WI38 (cell line): Measurements from ENCODE around the gene LIMK2.

Experiments used
- H3K4me3 ChIP-seq: 2 replicates; pipeline ENCODE4 v1.5.1; 2011; ENCODE audit warnings: low read depth, mild to moderate bottlenecking, control low read depth, low read length
- CTCF ChIP-seq: IDR thresholded peaks from 2 replicates; pipeline ENCODE4 v1.5.1; 2012; ENCODE audit warnings: low read depth, mild to moderate bottlenecking, control low read depth, low read length

The LIMK2 gene

GRCh38 chr22:31206896-31207687 is 5.0 kb upstream of the LIMK2 start:
- H3K4me3 ChIP-seq, result no peak overlapping the region
- TF ChIP-seq CTCF, result no peak

- H3K4me3 ChIP-seq, result no peak overlapping the region
- TF ChIP-seq CTCF, result no peak
These were observed 1.3 kb upstream of the LIMK2 start for GRCh38 chr22:31210556-31211421.

GRCh38 chr22:31211482-31211861 is 626 bp upstream of the LIMK2 start:
- H3K4me3 ChIP-seq, result peak overlapping the region; percentile 88
- no peak for TF ChIP-seq CTCF

- peak overlapping the region; percentile 88 for H3K4me3 ChIP-seq
- TF ChIP-seq CTCF, result no peak
These were observed 908 bp downstream of the LIMK2 start for GRCh38 chr22:31212783-31213629.

GRCh38 chr22:31215018-31215535 is 3.0 kb downstream of the LIMK2 start:
- no peak for TF ChIP-seq CTCF
- H3K4me3 ChIP-seq, result no peak overlapping the region

GRCh38 chr22:31218565-31219262 is 6.6 kb downstream of the LIMK2 start:
- H3K4me3 ChIP-seq, result no peak overlapping the region
- no peak for TF ChIP-seq CTCF
